ENCODE data around the gene REPS1. TPM values are rescaled to one million over a fixed set of nuclear protein-coding genes. Genes with fewer than 3 reads are reported as not detected.

The REPS1 gene
- total RNA-seq, 1 donor from 2014 or later = 50.4 TPM

- H3K4me1 Mint-ChIP-seq (ENCODE audit: unreplicated experiment) = no peaks in the 10 kb centered on the region
- DNase-seq (ENCODE audit: low spot score) = no peak
- H3K27ac Mint-ChIP-seq (ENCODE audit: unreplicated experiment) = no peak overlapping the region
- no peak overlapping the region for H3K4me3 Mint-ChIP-seq (ENCODE audit: unreplicated experiment)
- no peaks in the 10 kb centered on the region for H3K27me3 Mint-ChIP-seq (ENCODE audit: unreplicated experiment)
- no peak for TF ChIP-seq CTCF (IDR thresholded peaks at IDR 0.05; ENCODE audit: unreplicated experiment)
- no peaks in the 10 kb centered on the region for H3K9me3 Mint-ChIP-seq (ENCODE audit: unreplicated experiment)
- H3K36me3 Mint-ChIP-seq (ENCODE audit: low read depth, unreplicated experiment) = no peaks in the 10 kb centered on the region
These were observed 18.4 kb upstream of the REPS1 start for GRCh38 chr6:139006477-139006876.

DNA sequence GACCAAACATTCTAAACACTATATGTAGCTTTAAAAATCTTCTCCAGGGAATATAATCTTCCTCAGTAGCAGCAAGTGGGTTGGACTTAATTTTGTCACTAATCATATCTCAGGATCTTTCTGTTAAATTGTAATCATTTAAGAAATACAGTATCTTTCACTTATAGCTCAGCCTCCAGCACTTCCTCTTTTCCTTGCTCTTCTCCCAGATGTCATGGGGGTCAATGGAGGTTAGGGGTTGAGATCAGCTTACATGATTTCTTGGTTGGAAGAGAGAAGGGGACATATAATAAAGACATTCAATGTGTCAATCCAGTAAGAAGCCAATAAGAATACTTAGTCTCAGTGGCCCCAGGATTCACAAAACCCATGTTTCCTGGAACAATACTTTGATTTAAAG, 15.7 kb upstream of the REPS1 start:
- Mint-ChIP-seq H3K4me1 (ENCODE audit: unreplicated experiment) (no peaks in the 10 kb centered on the region), H3K4me3 (ENCODE audit: unreplicated experiment) (no peak overlapping the region), H3K27me3 (ENCODE audit: unreplicated experiment) (no peaks in the 10 kb centered on the region), H3K36me3 (ENCODE audit: low read depth, unreplicated experiment) (no peaks in the 10 kb centered on the region), H3K9me3 (ENCODE audit: unreplicated experiment) (no peaks in the 10 kb centered on the region), H3K27ac (ENCODE audit: unreplicated experiment) (no peak overlapping the region)
- no peak for DNase-seq (ENCODE audit: low spot score)
- TF ChIP-seq CTCF (IDR thresholded peaks at IDR 0.05; ENCODE audit: unreplicated experiment) = no peak

- Mint-ChIP-seq H3K4me3 (ENCODE audit: unreplicated experiment) (no peak overlapping the region), H3K9me3 (ENCODE audit: unreplicated experiment) (no peaks in the 10 kb centered on the region), H3K27me3 (ENCODE audit: unreplicated experiment) (peaks cover 3% of the 10 kb centered on the region), H3K27ac (ENCODE audit: unreplicated experiment) (no peak overlapping the region), H3K4me1 (ENCODE audit: unreplicated experiment) (no peaks in the 10 kb centered on the region), H3K36me3 (ENCODE audit: low read depth, unreplicated experiment) (no peaks in the 10 kb centered on the region)
- no peak for DNase-seq (ENCODE audit: low spot score)
- TF ChIP-seq CTCF (IDR thresholded peaks at IDR 0.05; ENCODE audit: unreplicated experiment) = no peak
These were observed 12.1 kb upstream of the REPS1 start for GRCh38 chr6:138999949-139000725.

- H3K27me3 Mint-ChIP-seq (ENCODE audit: unreplicated experiment) = peaks cover 5% of the 10 kb centered on the region
- peaks cover 8% of the 10 kb centered on the region for H3K4me1 Mint-ChIP-seq (ENCODE audit: unreplicated experiment)
These were observed 9.1 kb upstream of the REPS1 start for GRCh38 chr6:138997136-138997535.

More at GRCh38 chr6:138997136-138997535, 9.1 kb upstream of the REPS1 start:
- TF ChIP-seq CTCF (IDR thresholded peaks at IDR 0.05; ENCODE audit: unreplicated experiment) = no peak
- H3K27ac Mint-ChIP-seq (ENCODE audit: unreplicated experiment) = no peak overlapping the region
- no peak for DNase-seq (ENCODE audit: low spot score)
- no peak overlapping the region for H3K4me3 Mint-ChIP-seq (ENCODE audit: unreplicated experiment)
- H3K9me3 Mint-ChIP-seq (ENCODE audit: unreplicated experiment) = no peaks in the 10 kb centered on the region
- H3K36me3 Mint-ChIP-seq (ENCODE audit: low read depth, unreplicated experiment) = no peaks in the 10 kb centered on the region

Measured in endothelial cell (in vitro differentiated cells).